Panc1 (cell line): ENCODE results near the gene NGF. TPM values are rescaled to one million over a fixed set of nuclear protein-coding genes. Genes with fewer than 3 reads are reported as not detected.

Source experiments
- ATAC-seq: fragments of 200-7000 bp; cut with Tn5 transposase; 2 replicates; pipeline ENCODE4 v1.9.1; 2020; ENCODE audit warnings: mild to moderate bottlenecking, moderate library complexity
- BruUV-seq: library from RNA; stranded (reverse); fragments of 400-500 nt; replicated peaks from 2 replicates; lab custom pipeline; 2021; lab: Mats Ljungman, UMichigan
- CTCF ChIA-PET: fragments of 300-600 bp; sonication (Branson Sonifier 250); formaldehyde crosslinking; loops from one replicate; lab custom pipeline; 2022; ENCODE audit warnings: antibody characterized with exemption; lab: Charles Lee
- POLR2A ChIA-PET: fragments of 300-600 bp; sonication (Branson Sonifier 250); formaldehyde crosslinking; loops from one replicate; lab custom pipeline; 2022; ENCODE audit warnings: antibody characterized with exemption; lab: Charles Lee
- DNase-seq: peaks from one replicate; pipeline ENCODE4 v3.0.0-alpha.2; 2010; ENCODE audit warnings: low read depth, low spot score
- H3K27ac ChIP-seq: 2 replicates; pipeline ENCODE4 v1.5.1; 2011; ENCODE audit warnings: mild to moderate bottlenecking, low read length, inconsistent platforms
- H3K27me3 ChIP-seq: fragments of 200-500 bp; sonication (Bioruptor generic); 2 replicates; pipeline ENCODE4 v1.6.0; 2014; ENCODE audit warnings: low read length, inconsistent platforms; ENCODE audit not compliant: control insufficient read depth, insufficient read depth
- H3K36me3 ChIP-seq: fragments of 200-500 bp; sonication (Bioruptor generic); 2 replicates; pipeline ENCODE4 v1.5.1; 2014; ENCODE audit warnings: inconsistent platforms, mild to moderate bottlenecking, low read length, moderate library complexity; ENCODE audit not compliant: control insufficient read depth, insufficient read depth
- H3K4me1 ChIP-seq: 2 replicates; pipeline ENCODE4 v1.5.1; 2011; ENCODE audit warnings: inconsistent platforms, mild to moderate bottlenecking, low read length, moderate library complexity; ENCODE audit not compliant: control insufficient read depth, insufficient read depth
- H3K4me3 ChIP-seq, 2 experiments: 2 replicates each; pipeline ENCODE4 v1.5.1; 2011 to 2012; ENCODE audit warnings: low read depth in 2 of 2, low read length in 2 of 2, mild to moderate bottlenecking in 2 of 2, inconsistent platforms in 1 of 2, moderate library complexity in 1 of 2
- H3K9me3 ChIP-seq: fragments of 200-500 bp; sonication (Bioruptor generic); 2 replicates; pipeline ENCODE4 v1.5.1; 2014; ENCODE audit warnings: low read depth, mild to moderate bottlenecking, inconsistent platforms, low read length, moderate library complexity; ENCODE audit not compliant: control insufficient read depth, insufficient read depth
- POLR2AphosphoS5 ChIP-seq: IDR thresholded peaks from 2 replicates; pipeline ENCODE4 v1.6.1; 2012; ENCODE audit warnings: mild to moderate bottlenecking, low read depth, low read length, moderate library complexity
- SIN3A ChIP-seq: IDR thresholded peaks from 2 replicates; pipeline ENCODE4 v1.6.1; 2012; ENCODE audit warnings: low read depth, mild to moderate bottlenecking, low read length, moderate library complexity, borderline replicate concordance; ENCODE audit not compliant: insufficient read depth
- TCF7L2 ChIP-seq: IDR thresholded peaks from 2 replicates; pipeline ENCODE4 v1.6.1; 2011; ENCODE audit warnings: mild to moderate bottlenecking, low read depth, low read length, inconsistent platforms
- in situ Hi-C: cut with HindIII; loops from 2 replicates; pipeline ENCODE4 v1.10.0; 2016; ENCODE audit warnings: low sequenced_read_pairs, low pct_unique_long_range_greater_than_20kb
- intact Hi-C: fragments of 100-400 bp; cut with micrococcal nuclease; formaldehyde crosslinking; loops from one replicate; pipeline ENCODE4 v1.10.0; 2022; ENCODE audit not compliant: unreplicated experiment
- total RNA-seq: library from RNA; stranded (reverse); gene quantifications from one replicate; pipeline ENCODE4 v1.2.1, GENCODE V29; 2021; ENCODE audit not compliant: unreplicated experiment
- TF ChIP-seq, protein P1 (sequence below): fragments of 450-650 bp; IDR thresholded peaks from 2 replicates; pipeline ENCODE4 v1.5.1; 2017; ENCODE audit warnings: mild to moderate bottlenecking
- TF ChIP-seq, protein P2 (sequence below), 2 experiments: IDR thresholded peaks; 2 replicates each; pipeline ENCODE4 v1.6.1; 2011 to 2012; ENCODE audit warnings: low read depth in 2 of 2, control low read depth in 1 of 2, low read length in 1 of 2, mild to moderate bottlenecking in 1 of 2, moderate library complexity in 1 of 2; ENCODE audit not compliant: insufficient read depth in 1 of 2

The NGF gene
- total RNA-seq, 1 experiment from 2014 or later = not detected

DNA sequence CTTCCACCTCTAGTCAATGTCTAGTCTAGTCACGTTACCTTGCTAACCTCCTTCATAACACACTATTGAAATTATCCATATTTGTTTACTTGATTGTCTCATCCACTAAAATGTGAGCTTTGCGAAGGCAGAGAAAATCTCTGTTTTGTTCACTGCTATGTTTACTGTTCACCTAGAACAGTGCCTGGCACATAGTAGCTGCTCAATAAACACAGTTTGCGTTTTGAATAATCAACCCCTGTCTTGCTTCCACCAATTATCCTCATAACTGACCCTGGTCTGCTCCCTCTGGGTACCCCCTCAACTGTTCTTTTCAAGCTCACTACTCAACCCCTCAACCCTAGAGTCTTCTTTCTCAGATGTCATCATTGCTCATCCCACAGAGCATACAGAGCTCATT lies 36.5 kb upstream of the NGF start:
- intact Hi-C loops = no loop called here
- ChIA-PET CTCF (no interaction called here), POLR2A (no interaction called here)
- H3K4me1 ChIP-seq = no peaks in the 10 kb centered on the region
- in situ Hi-C loops = no loop called here
- H3K4me3 ChIP-seq = no peak overlapping the region
- BruUV-seq = no TSS peak
- H3K36me3 ChIP-seq = no peaks in the 10 kb centered on the region
- no peaks in the 10 kb centered on the region for H3K9me3 ChIP-seq
- no peak overlapping the region for H3K27ac ChIP-seq
- H3K27me3 ChIP-seq = no peaks in the 10 kb centered on the region
- no peak for ATAC-seq
- TF ChIP-seq POLR2AphosphoS5 = no peak
- TF ChIP-seq, protein P1, sequence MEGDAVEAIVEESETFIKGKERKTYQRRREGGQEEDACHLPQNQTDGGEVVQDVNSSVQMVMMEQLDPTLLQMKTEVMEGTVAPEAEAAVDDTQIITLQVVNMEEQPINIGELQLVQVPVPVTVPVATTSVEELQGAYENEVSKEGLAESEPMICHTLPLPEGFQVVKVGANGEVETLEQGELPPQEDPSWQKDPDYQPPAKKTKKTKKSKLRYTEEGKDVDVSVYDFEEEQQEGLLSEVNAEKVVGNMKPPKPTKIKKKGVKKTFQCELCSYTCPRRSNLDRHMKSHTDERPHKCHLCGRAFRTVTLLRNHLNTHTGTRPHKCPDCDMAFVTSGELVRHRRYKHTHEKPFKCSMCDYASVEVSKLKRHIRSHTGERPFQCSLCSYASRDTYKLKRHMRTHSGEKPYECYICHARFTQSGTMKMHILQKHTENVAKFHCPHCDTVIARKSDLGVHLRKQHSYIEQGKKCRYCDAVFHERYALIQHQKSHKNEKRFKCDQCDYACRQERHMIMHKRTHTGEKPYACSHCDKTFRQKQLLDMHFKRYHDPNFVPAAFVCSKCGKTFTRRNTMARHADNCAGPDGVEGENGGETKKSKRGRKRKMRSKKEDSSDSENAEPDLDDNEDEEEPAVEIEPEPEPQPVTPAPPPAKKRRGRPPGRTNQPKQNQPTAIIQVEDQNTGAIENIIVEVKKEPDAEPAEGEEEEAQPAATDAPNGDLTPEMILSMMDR = no peak
- TF ChIP-seq, protein P2, sequence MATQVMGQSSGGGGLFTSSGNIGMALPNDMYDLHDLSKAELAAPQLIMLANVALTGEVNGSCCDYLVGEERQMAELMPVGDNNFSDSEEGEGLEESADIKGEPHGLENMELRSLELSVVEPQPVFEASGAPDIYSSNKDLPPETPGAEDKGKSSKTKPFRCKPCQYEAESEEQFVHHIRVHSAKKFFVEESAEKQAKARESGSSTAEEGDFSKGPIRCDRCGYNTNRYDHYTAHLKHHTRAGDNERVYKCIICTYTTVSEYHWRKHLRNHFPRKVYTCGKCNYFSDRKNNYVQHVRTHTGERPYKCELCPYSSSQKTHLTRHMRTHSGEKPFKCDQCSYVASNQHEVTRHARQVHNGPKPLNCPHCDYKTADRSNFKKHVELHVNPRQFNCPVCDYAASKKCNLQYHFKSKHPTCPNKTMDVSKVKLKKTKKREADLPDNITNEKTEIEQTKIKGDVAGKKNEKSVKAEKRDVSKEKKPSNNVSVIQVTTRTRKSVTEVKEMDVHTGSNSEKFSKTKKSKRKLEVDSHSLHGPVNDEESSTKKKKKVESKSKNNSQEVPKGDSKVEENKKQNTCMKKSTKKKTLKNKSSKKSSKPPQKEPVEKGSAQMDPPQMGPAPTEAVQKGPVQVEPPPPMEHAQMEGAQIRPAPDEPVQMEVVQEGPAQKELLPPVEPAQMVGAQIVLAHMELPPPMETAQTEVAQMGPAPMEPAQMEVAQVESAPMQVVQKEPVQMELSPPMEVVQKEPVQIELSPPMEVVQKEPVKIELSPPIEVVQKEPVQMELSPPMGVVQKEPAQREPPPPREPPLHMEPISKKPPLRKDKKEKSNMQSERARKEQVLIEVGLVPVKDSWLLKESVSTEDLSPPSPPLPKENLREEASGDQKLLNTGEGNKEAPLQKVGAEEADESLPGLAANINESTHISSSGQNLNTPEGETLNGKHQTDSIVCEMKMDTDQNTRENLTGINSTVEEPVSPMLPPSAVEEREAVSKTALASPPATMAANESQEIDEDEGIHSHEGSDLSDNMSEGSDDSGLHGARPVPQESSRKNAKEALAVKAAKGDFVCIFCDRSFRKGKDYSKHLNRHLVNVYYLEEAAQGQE (IDR thresholded peaks at IDR 0.05; ENCODE audit: insufficient read depth in 1 of 2, low read depth in 2 of 2, low read length in 1 of 2) = no peak
- TF ChIP-seq TCF7L2 = no peak
- no peak for TF ChIP-seq SIN3A
- no peak for DNase-seq

DNA sequence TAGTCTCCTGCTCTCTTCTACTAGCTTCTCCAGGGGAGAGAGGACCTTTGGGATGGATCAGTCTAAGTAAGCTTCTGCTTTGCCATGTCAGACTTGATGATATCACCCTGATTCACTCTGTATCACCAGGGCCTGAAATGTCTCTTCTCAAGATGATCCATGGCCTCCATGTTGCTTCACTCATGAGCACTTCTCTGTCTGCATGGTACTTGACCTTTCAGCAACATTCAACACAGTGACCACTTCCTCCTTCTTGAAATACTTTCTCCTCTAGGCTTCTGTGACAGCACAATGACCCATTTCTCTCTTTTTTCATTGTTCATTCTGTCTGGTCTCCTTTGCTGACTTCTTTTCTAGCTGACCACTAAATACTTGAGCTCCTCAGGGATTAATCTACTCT lies 35.3 kb upstream of the NGF start:
- no peaks in the 10 kb centered on the region for H3K36me3 ChIP-seq
- H3K27me3 ChIP-seq = no peaks in the 10 kb centered on the region
- H3K4me3 ChIP-seq = no peak overlapping the region
- H3K9me3 ChIP-seq = no peaks in the 10 kb centered on the region
- no peak overlapping the region for H3K27ac ChIP-seq
- TF ChIP-seq, protein P1 = no peak
- TF ChIP-seq, protein P2 (IDR thresholded peaks at IDR 0.05; ENCODE audit: insufficient read depth in 1 of 2, low read depth in 2 of 2, low read length in 1 of 2) = no peak
- TF ChIP-seq POLR2AphosphoS5 (no peak), SIN3A (no peak), TCF7L2 (no peak)
- in situ Hi-C loops (no loop called here), intact Hi-C loops (no loop called here)
- CTCF ChIA-PET = no interaction called here
- ATAC-seq (no peak), DNase-seq (no peak)
- no peaks in the 10 kb centered on the region for H3K4me1 ChIP-seq
- POLR2A ChIA-PET = no interaction called here
- no TSS peak for BruUV-seq
